SK-N-SH treated with all-trans-retinoic acid at 6 μM for 48 hours (cell line): ENCODE data around the gene DNAH11.

Experiments used
- ATAC-seq: fragments of 200-7000 bp; cut with Tn5 transposase; 3 replicates; pipeline ENCODE4 v1.9.1; 2020; ENCODE audit warnings: mild to moderate bottlenecking, moderate library complexity
- ARNTL ChIP-seq: fragments of 450-650 bp; formaldehyde crosslinking; IDR thresholded peaks from 2 replicates; pipeline ENCODE4 v1.5.0; 2020; ENCODE audit warnings: low read depth, mild to moderate bottlenecking, moderate library complexity, borderline replicate concordance
- BACH2 ChIP-seq: fragments of 250-450 bp; sonication (Bioruptor Pico); IDR thresholded peaks from 2 replicates; pipeline ENCODE4 v1.9.0; 2021; ENCODE audit warnings: mild to moderate bottlenecking, borderline replicate concordance
- CSDC2 ChIP-seq: fragments of 250-450 bp; sonication (Bioruptor Pico); IDR thresholded peaks from 2 replicates; pipeline ENCODE4 v1.5.0; 2020; ENCODE audit warnings: mild to moderate bottlenecking, moderate library complexity
- ESRRG ChIP-seq: fragments of 250-450 bp; sonication (Bioruptor Pico); IDR thresholded peaks from 2 replicates; pipeline ENCODE4 v1.6.1; 2021; ENCODE audit warnings: mild to moderate bottlenecking
- GLIS3 ChIP-seq: fragments of 250-450 bp; sonication (Bioruptor Pico); IDR thresholded peaks from 2 replicates; pipeline ENCODE4 v1.5.0; 2020; ENCODE audit warnings: mild to moderate bottlenecking, moderate library complexity
- ISL1 ChIP-seq: fragments of 250-450 bp; sonication (Bioruptor Pico); IDR thresholded peaks from 2 replicates; pipeline ENCODE4 v2.1.2; 2022; ENCODE audit warnings: mild to moderate bottlenecking, moderate library complexity
- OSR1 ChIP-seq: fragments of 250-450 bp; sonication (Bioruptor Pico); IDR thresholded peaks from 2 replicates; pipeline ENCODE4 v1.8.0; 2022; ENCODE audit warnings: moderate library complexity, mild to moderate bottlenecking, inconsistent platforms
- PPARA ChIP-seq: fragments of 250-450 bp; sonication (Bioruptor Pico); IDR thresholded peaks from 2 replicates; pipeline ENCODE4 v1.5.0; 2020; ENCODE audit warnings: mild to moderate bottlenecking, borderline replicate concordance
- RARB ChIP-seq: fragments of 250-450 bp; sonication (Bioruptor Pico); IDR thresholded peaks from 2 replicates; pipeline ENCODE4 v1.8.0; 2021; ENCODE audit warnings: mild to moderate bottlenecking, moderate library complexity
- SNAI2 ChIP-seq: fragments of 250-450 bp; sonication (Bioruptor Pico); IDR thresholded peaks from 2 replicates; pipeline ENCODE4 v1.5.0; 2020; ENCODE audit warnings: mild to moderate bottlenecking, moderate library complexity
- TCF4 ChIP-seq: fragments of 250-450 bp; sonication (Bioruptor Pico); IDR thresholded peaks from 2 replicates; pipeline ENCODE4 v1.8.0; 2021; ENCODE audit warnings: mild to moderate bottlenecking, moderate library complexity, borderline replicate concordance
- TOX ChIP-seq: fragments of 250-450 bp; sonication (Bioruptor Pico); IDR thresholded peaks from 2 replicates; pipeline ENCODE4 v1.8.0; 2021; ENCODE audit warnings: mild to moderate bottlenecking, moderate library complexity, borderline replicate concordance
- ZC3H10 ChIP-seq: fragments of 250-450 bp; sonication (Bioruptor Pico); IDR thresholded peaks from 2 replicates; pipeline ENCODE4 v1.5.1; 2021; ENCODE audit warnings: mild to moderate bottlenecking, moderate library complexity
- ZFP3 ChIP-seq: fragments of 250-450 bp; sonication (Bioruptor Pico); IDR thresholded peaks from 2 replicates; pipeline ENCODE4 v1.5.0; 2020; ENCODE audit warnings: mild to moderate bottlenecking, moderate library complexity
- ZFP30 ChIP-seq: fragments of 450-650 bp; formaldehyde crosslinking; IDR thresholded peaks from 2 replicates; pipeline ENCODE4 v1.5.0; 2022; ENCODE audit warnings: mild to moderate bottlenecking, moderate library complexity
- ZNF565 ChIP-seq: fragments of 450-650 bp; formaldehyde crosslinking; conservative IDR thresholded peaks from 2 replicates; pipeline ENCODE4 v1.5.0; 2020; ENCODE audit warnings: low read depth, mild to moderate bottlenecking, moderate library complexity
- ZNF70 ChIP-seq: fragments of 450-650 bp; formaldehyde crosslinking; IDR thresholded peaks from 2 replicates; pipeline ENCODE4 v1.5.0; 2020; ENCODE audit warnings: mild to moderate bottlenecking, moderate library complexity
- ZNF8 ChIP-seq: fragments of 450-650 bp; formaldehyde crosslinking; IDR thresholded peaks from 2 replicates; pipeline ENCODE4 v1.5.0; 2020; ENCODE audit warnings: mild to moderate bottlenecking, moderate library complexity
- TF ChIP-seq, protein P1 (sequence below): fragments of 250-450 bp; sonication (Bioruptor Pico); IDR thresholded peaks from 2 replicates; pipeline ENCODE4 v1.5.1; 2021; ENCODE audit warnings: mild to moderate bottlenecking, moderate library complexity
- TF ChIP-seq, protein P2 (sequence below): fragments of 250-450 bp; sonication (Bioruptor Pico); IDR thresholded peaks from 2 replicates; pipeline ENCODE4 v1.8.0; 2021; ENCODE audit warnings: low read depth, mild to moderate bottlenecking, moderate library complexity, borderline replicate concordance
- TF ChIP-seq, protein P3 (sequence below): fragments of 250-450 bp; sonication (Bioruptor Pico); IDR thresholded peaks from 2 replicates; pipeline ENCODE4 v1.8.0; 2020; ENCODE audit warnings: mild to moderate bottlenecking, moderate library complexity, borderline replicate concordance
- TF ChIP-seq, protein P4 (sequence below): fragments of 250-450 bp; sonication (Bioruptor Pico); IDR thresholded peaks from 2 replicates; pipeline ENCODE4 v1.5.1; 2020; ENCODE audit warnings: low read depth, mild to moderate bottlenecking, moderate library complexity
- TF ChIP-seq, protein P5 (sequence below): fragments of 250-450 bp; sonication (Bioruptor Pico); IDR thresholded peaks from 2 replicates; pipeline ENCODE4 v1.5.0; 2020; ENCODE audit warnings: mild to moderate bottlenecking, moderate library complexity

DNAH11 gene

DNA sequence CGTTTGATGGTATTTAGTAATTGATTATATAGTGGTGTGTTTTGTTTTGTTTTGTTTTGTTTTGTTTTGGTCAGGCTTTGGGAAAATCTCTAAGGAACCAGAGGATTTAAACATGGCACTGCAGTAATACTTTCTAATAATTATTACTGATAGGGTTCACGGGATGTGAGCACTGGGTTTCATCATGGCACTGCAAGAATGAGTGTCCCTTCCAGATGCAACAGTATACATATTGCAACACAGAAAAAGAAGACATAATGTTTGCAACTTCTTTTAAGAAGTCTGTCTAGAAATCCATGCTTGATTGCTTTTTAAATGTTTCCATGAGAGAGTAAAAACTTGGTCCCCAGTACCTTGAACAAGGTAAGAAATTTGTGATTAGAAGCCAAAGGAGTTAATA is 405.1 kb downstream of the DNAH11 start:
- TF ChIP-seq ESRRG (CRISPR knock-in tag) (no peak), SNAI2 (CRISPR knock-in tag) (no peak), BACH2 (CRISPR knock-in tag) (no peak), ISL1 (CRISPR knock-in tag) (no peak), OSR1 (no peak), ZNF8 (no peak), ARNTL (CRISPR knock-in tag) (no peak), ZFP3 (no peak), GLIS3 (CRISPR knock-in tag) (no peak), TOX (CRISPR knock-in tag) (no peak), ZC3H10 (no peak), ZNF70 (CRISPR knock-in tag) (no peak), ZNF565 (CRISPR knock-in tag) (no peak), RARB (no peak)
- TF ChIP-seq, protein P1, sequence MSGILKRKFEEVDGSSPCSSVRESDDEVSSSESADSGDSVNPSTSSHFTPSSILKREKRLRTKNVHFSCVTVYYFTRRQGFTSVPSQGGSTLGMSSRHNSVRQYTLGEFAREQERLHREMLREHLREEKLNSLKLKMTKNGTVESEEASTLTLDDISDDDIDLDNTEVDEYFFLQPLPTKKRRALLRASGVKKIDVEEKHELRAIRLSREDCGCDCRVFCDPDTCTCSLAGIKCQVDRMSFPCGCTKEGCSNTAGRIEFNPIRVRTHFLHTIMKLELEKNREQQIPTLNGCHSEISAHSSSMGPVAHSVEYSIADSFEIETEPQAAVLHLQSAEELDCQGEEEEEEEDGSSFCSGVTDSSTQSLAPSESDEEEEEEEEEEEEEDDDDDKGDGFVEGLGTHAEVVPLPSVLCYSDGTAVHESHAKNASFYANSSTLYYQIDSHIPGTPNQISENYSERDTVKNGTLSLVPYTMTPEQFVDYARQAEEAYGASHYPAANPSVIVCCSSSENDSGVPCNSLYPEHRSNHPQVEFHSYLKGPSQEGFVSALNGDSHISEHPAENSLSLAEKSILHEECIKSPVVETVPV, result no peak
- TF ChIP-seq, protein P2, sequence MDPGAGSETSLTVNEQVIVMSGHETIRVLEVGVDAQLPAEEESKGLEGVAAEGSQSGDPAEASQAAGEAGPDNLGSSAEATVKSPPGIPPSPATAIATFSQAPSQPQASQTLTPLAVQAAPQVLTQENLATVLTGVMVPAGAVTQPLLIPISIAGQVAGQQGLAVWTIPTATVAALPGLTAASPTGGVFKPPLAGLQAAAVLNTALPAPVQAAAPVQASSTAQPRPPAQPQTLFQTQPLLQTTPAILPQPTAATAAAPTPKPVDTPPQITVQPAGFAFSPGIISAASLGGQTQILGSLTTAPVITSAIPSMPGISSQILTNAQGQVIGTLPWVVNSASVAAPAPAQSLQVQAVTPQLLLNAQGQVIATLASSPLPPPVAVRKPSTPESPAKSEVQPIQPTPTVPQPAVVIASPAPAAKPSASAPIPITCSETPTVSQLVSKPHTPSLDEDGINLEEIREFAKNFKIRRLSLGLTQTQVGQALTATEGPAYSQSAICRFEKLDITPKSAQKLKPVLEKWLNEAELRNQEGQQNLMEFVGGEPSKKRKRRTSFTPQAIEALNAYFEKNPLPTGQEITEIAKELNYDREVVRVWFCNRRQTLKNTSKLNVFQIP (CRISPR knock-in tag), result no peak
- TF ChIP-seq, protein P3, sequence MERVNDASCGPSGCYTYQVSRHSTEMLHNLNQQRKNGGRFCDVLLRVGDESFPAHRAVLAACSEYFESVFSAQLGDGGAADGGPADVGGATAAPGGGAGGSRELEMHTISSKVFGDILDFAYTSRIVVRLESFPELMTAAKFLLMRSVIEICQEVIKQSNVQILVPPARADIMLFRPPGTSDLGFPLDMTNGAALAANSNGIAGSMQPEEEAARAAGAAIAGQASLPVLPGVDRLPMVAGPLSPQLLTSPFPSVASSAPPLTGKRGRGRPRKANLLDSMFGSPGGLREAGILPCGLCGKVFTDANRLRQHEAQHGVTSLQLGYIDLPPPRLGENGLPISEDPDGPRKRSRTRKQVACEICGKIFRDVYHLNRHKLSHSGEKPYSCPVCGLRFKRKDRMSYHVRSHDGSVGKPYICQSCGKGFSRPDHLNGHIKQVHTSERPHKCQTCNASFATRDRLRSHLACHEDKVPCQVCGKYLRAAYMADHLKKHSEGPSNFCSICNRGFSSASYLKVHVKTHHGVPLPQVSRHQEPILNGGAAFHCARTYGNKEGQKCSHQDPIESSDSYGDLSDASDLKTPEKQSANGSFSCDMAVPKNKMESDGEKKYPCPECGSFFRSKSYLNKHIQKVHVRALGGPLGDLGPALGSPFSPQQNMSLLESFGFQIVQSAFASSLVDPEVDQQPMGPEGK (CRISPR knock-in tag), result no peak
- TF ChIP-seq, protein P4, sequence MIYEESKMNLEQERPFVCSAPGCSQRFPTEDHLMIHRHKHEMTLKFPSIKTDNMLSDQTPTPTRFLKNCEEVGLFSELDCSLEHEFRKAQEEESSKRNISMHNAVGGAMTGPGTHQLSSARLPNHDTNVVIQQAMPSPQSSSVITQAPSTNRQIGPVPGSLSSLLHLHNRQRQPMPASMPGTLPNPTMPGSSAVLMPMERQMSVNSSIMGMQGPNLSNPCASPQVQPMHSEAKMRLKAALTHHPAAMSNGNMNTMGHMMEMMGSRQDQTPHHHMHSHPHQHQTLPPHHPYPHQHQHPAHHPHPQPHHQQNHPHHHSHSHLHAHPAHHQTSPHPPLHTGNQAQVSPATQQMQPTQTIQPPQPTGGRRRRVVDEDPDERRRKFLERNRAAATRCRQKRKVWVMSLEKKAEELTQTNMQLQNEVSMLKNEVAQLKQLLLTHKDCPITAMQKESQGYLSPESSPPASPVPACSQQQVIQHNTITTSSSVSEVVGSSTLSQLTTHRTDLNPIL, result no peak
- ATAC-seq, result no peak

DNA sequence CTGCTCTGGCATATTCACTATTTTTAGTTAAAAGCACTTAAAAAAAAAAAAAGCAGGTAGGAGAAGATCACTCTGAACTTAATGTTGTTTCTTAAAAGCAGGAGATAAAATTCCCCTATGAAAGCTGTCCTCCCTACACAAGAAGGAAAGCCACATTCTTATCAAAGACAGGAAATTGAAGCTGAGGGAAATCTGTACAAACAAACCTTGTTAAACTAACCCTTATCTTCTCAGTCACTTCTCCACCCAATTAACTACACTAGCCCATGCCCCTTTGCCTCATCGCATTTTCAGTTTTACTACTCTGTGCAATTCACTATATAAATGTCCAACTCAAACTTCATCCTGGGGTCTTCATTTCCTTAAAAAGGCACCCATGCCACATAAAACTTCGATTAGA is 405.5 kb downstream of the DNAH11 start:
- TF ChIP-seq, protein P2 (CRISPR knock-in tag), result no peak
- TF ChIP-seq ZFP30 (CRISPR knock-in tag) (no peak), ISL1 (CRISPR knock-in tag) (no peak), ZNF565 (CRISPR knock-in tag) (no peak), TOX (CRISPR knock-in tag) (no peak), ESRRG (CRISPR knock-in tag) (no peak), GLIS3 (CRISPR knock-in tag) (no peak), ZNF70 (CRISPR knock-in tag) (no peak), CSDC2 (CRISPR knock-in tag) (no peak), ZFP3 (no peak), TCF4 (CRISPR knock-in tag) (no peak), ZC3H10 (no peak), ZNF8 (no peak), SNAI2 (CRISPR knock-in tag) (no peak), ARNTL (CRISPR knock-in tag) (no peak), BACH2 (CRISPR knock-in tag) (no peak), PPARA (no peak)
- TF ChIP-seq, protein P5, sequence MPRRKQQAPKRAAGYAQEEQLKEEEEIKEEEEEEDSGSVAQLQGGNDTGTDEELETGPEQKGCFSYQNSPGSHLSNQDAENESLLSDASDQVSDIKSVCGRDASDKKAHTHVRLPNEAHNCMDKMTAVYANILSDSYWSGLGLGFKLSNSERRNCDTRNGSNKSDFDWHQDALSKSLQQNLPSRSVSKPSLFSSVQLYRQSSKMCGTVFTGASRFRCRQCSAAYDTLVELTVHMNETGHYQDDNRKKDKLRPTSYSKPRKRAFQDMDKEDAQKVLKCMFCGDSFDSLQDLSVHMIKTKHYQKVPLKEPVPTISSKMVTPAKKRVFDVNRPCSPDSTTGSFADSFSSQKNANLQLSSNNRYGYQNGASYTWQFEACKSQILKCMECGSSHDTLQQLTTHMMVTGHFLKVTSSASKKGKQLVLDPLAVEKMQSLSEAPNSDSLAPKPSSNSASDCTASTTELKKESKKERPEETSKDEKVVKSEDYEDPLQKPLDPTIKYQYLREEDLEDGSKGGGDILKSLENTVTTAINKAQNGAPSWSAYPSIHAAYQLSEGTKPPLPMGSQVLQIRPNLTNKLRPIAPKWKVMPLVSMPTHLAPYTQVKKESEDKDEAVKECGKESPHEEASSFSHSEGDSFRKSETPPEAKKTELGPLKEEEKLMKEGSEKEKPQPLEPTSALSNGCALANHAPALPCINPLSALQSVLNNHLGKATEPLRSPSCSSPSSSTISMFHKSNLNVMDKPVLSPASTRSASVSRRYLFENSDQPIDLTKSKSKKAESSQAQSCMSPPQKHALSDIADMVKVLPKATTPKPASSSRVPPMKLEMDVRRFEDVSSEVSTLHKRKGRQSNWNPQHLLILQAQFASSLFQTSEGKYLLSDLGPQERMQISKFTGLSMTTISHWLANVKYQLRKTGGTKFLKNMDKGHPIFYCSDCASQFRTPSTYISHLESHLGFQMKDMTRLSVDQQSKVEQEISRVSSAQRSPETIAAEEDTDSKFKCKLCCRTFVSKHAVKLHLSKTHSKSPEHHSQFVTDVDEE, result no peak
- TF ChIP-seq, protein P1, result no peak
- TF ChIP-seq, all 23 proteins: peak for 0
- no peak for ATAC-seq
